NCI-H69 (cell line): ENCODE measurements around the gene ADAM12.

Source experiments
- DNase-seq: peaks from one replicate; lab custom pipeline; 2025; lab: John Stamatoyannopoulos, UW

The ADAM12 gene

DNA sequence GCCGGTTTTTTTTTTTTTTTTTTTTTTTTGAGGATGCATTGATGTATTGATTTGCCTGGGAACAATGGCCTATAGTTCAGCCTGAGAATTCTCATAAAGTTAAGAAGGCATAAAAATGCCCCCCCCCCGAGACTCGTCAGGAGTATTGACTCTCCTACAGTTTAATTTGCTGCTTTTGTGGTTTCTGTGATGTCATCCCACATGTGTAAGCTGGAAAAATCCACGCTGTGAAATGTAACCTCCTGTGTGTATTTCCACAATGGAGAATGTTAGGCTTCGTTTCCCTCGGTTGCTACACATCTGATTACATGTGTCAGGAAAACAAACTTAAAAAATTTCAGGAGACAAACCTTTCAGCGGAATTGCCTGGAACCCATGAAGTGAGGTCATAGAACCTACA is 374.0 kb downstream of the ADAM12 start:
- DNase-seq, result peak; percentile 53

- peak; percentile 63 for DNase-seq
Measured at GRCh38 chr10:126013489-126014281, 374.6 kb downstream of the ADAM12 start.

DNA sequence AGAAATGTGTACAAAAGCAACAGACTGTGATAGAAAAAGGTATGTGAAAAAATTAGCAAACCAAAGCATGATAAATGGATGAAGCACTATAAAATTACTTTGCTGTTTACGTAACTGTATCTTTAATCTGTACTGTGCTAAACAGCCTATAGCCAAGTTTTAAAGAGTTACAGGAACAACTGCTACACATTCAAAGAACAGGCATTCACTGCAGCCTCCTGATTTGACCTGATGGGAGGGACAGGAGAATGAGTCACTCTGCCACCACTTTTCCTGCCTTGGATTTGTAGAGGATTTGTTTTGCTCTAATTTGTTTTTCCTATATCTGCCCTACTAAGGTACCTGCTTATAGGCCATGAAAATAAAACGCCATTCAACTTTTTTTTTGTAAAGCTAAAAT is 375.8 kb downstream of the ADAM12 start:
- DNase-seq, result no peak

DNA sequence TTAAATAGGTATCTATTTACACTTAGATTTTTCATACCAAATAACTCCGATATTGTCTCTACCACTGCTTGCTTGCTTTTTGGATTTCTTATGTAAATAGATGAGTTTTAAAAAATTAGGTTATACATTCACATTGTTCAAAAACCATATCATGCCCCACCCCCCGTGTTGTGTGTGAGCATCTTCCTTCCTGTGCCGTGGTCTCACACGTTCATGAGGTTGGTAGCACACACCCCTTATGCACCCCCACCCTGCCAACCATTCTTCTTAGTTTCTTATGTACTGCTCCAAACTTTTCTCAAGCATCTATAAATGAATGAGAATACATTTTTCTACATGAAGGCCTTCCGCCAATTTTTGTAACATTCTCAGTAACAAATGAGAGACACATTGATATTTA is 376.3 kb downstream of the ADAM12 start:
- no peak for DNase-seq

GRCh38 chr10:126009650-126010049 is 378.6 kb downstream of the ADAM12 start:
- no peak for DNase-seq

DNA sequence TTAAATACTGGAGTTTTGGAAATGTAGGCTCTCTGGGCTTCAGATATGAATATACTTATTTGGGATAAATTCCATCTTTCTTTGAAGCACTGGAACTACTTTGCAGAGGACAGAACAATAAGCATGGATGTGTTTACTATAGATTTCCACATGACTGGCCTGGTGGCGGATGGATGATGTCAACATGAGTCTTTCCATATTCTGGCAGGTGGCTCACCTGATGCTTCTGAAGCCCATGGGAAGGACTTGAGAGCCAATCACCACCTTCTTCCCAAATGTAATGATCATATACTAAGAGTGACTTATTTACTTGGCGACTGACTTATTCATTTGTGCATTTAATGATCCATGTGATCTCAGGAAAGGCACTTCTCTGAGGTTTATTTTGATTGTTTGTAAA is 381.4 kb downstream of the ADAM12 start:
- peak; percentile 6 for DNase-seq

GRCh38 chr10:126006264-126006663 is 382.0 kb downstream of the ADAM12 start:
- no peak for DNase-seq

DNA sequence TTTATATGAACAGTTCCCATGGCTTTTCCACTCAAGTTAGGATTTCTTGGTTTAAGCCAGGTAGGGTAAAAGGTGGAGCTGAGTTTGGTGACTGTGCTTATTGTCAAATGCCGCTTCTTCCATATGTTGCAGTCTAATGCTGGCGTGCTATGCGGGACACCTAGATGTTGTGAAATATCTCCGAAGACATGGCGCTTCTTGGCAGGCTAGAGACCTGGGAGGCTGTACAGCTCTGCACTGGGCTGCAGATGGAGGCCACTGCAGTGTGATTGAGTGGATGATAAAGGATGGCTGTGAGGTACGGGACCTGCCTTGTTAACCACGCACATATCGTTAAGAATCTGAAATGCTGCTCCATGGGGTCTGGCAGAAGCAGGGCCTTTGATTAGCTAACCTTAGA is 383.5 kb downstream of the ADAM12 start:
- no peak for DNase-seq

- DNase-seq, result no peak
Measured at GRCh38 chr10:126001576-126001975, 386.7 kb downstream of the ADAM12 start.

GRCh38 chr10:125999694-126000093 is 388.6 kb downstream of the ADAM12 start:
- no peak for DNase-seq

DNA sequence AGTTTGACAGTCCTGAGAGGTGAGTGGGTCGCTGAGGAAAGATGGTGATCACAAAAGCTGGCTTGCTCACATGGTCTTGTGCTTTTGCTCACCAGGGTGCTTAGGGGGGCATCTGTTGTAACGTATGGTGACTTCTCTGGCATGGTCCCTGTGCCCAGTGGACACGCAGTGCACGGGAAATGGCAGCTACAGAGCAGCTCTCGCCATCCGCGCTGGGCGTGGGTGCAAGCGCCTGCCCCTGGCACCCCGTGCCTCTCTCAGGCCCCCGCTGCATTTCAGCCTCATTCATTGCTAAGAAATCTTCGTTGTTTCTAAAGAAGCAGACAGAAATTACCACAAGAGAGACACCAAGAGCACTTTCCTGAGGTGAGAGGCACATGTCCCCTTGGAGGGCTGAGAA is 390.7 kb downstream of the ADAM12 start:
- no peak for DNase-seq

GRCh38 chr10:125995726-125996304 is 392.5 kb downstream of the ADAM12 start:
- no peak for DNase-seq

DNA sequence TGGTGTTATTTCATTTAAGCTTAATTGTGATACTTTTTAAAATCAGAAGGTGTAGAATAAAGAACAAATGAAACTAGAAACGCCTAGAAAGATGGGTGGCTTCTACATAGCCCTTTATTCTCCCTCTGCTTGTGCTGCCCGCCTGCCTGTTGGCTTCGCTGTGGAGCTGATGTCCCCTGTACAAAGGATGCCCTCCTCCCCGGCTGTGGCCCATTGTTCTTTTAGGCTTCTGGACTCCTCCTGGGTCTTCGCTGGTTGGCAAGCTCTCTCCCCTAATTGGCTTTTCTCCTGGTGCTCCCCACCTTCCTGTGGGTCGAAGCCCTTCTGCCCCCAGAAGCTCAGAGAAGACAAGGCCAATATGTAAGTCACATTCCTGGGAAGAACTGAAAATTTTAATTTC is 393.7 kb downstream of the ADAM12 start:
- no peak for DNase-seq

DNA sequence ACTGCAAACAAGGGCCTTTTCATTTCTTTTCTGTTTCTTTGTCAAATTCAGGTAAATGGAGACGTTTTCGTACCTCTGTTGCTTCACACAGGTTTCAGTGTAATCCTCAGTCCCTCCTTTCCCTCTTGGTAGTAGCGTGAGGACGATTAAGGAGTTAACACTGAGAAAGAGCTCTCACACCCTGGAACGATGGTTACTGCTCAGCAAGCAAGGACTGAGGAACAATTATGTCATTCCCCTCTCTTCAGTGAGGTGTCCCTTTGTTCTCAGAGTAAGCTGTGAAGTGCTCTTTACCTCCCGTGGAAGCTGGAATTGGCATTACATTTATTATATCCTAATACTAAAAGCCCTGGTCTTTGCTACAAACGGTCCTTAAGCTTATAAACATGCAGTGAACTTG is 396.0 kb downstream of the ADAM12 start:
- peak; percentile 2 for DNase-seq

GRCh38 chr10:125991392-125991791 is 396.9 kb downstream of the ADAM12 start:
- peak; percentile 74 for DNase-seq

GRCh38 chr10:125990974-125991373 is 397.3 kb downstream of the ADAM12 start:
- peak; percentile 74 for DNase-seq

- DNase-seq, result no peak
Measured at GRCh38 chr10:125989791-125990190, 398.5 kb downstream of the ADAM12 start.

- peak; percentile 1 for DNase-seq
Measured at GRCh38 chr10:125985557-125986240, 402.6 kb downstream of the ADAM12 start.

DNA sequence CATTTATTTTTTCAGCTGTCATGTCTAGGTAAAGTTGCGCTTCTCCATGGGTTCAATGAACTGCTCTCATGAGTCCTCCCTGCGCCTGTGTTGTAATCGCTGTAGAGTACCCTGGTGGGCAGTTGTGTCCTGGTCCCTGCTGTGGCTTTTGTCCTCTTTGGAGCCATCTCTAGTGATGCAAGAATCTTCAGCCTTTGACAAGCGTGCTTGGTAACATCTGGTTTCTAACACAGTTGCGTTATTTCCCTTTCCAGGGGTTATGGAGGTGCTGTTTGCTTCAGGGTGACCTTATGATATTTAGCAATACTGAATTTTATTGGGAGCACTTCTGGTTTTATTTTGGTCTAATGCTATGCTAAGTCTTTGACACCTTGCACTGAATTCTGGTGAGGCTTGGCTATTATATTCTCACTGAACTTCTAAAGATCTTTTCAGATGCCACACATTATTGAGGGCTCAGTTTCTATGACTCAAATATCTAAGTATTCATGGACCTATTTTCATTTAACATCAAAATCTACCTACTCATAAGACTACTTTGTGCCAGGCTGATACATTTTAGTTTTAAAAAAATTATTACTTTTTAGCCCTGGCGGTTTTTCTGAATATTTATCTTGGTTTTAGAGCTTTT is 403.3 kb downstream of the ADAM12 start:
- DNase-seq, result no peak

- DNase-seq, result no peak
Measured at GRCh38 chr10:125984346-125984745, 403.9 kb downstream of the ADAM12 start.

DNA sequence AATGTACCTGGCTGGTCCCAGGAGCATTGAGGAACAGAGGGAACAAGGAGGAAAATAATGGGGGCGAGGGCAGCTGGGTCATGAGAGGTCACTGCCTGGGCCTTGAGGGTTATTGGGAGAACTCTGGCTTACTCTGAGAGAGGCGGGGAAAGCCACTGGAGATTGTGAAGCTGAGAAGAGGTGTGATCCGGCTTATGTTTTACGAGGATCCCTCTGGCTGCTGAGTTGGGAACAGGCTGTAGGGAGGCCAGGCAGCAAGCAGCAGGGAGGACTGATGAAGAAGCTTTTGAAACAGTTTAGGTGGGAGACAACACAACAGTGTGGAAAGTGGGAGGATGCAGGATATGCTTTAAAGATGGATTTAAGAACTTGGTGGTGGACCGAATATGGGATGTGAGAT is 404.6 kb downstream of the ADAM12 start:
- no peak for DNase-seq

DNA sequence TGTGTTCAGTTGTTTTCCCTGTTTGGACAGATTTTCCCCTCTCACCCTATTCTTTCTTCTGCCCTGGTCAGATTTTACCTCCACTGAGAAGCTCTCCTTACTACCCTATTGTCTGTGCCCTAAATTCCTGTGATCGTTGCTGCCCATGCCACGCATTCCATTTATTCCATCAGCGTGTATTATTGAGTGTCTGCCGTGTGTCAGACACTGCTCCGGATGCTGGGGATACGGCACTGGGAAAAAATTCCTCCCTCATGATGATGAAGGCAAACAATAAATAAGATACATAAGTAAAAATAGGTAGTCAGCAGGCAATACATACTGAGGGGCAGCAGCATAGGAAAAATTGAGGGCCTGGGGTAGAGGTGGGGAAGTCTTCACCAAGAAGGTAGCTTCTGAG is 405.1 kb downstream of the ADAM12 start:
- DNase-seq, result no peak
